EH (cell line): ENCODE results near the gene ESPL1.

Experiments used
- DNase-seq: peaks from one replicate; pipeline ENCODE4 v3.0.0-alpha.2; 2015; ENCODE audit warnings: low read depth

The ESPL1 gene

GRCh38 chr12:53231671-53231920, 36.5 kb upstream of the ESPL1 start:
- DNase-seq, result peak; percentile 43

GRCh38 chr12:53231921-53232645, 36.0 kb upstream of the ESPL1 start, which contains the start of gene RARG:
RARG (minus strand) TSS chr12:53232209; CDS start chr12:53227545, 4,664 bp downstream.
- DNase-seq, result peak; percentile 82

- DNase-seq, result peak; percentile 65
Measured at GRCh38 chr12:53232646-53233461, 35.2 kb upstream of the ESPL1 start.

- DNase-seq, result no peak
Measured at GRCh38 chr12:53233671-53234121, 34.4 kb upstream of the ESPL1 start.

GRCh38 chr12:53234271-53234914, 33.7 kb upstream of the ESPL1 start:
- no peak for DNase-seq

GRCh38 chr12:53235164-53235563, 32.9 kb upstream of the ESPL1 start:
- DNase-seq, result no peak

- no peak for DNase-seq
Measured at GRCh38 chr12:53235742-53236442, 32.2 kb upstream of the ESPL1 start.

- DNase-seq, result no peak
Measured at GRCh38 chr12:53236443-53237111, 31.5 kb upstream of the ESPL1 start.

GRCh38 chr12:53239643-53240258, 28.3 kb upstream of the ESPL1 start:
- no peak for DNase-seq

- DNase-seq, result no peak
Measured at GRCh38 chr12:53241623-53242412, 26.3 kb upstream of the ESPL1 start.

GRCh38 chr12:53244337-53244736, 23.8 kb upstream of the ESPL1 start:
- DNase-seq, result no peak

GRCh38 chr12:53245286-53245685, 22.8 kb upstream of the ESPL1 start:
- DNase-seq, result no peak

- DNase-seq, result peak; percentile 83
Measured at GRCh38 chr12:53251477-53252348, 16.4 kb upstream of the ESPL1 start.

- no peak for DNase-seq
Measured at GRCh38 chr12:53252349-53252916, 15.7 kb upstream of the ESPL1 start.

GRCh38 chr12:53253298-53253697, 14.8 kb upstream of the ESPL1 start:
- DNase-seq, result no peak

- no peak for DNase-seq
Measured at GRCh38 chr12:53254816-53255545, 13.1 kb upstream of the ESPL1 start.

- DNase-seq, result no peak
Measured at GRCh38 chr12:53255996-53256395, 12.1 kb upstream of the ESPL1 start.
